NCI-H1417 treated with DMSO at 0.1 percent for 48 hours (cell line): ENCODE measurements around the gene MRPS23.

ENCODE experiments used
- DNase-seq: peaks from one replicate; lab custom pipeline; 2025; lab: John Stamatoyannopoulos, UW

Gene MRPS23

GRCh38 chr17:57879437-57880085, 29.7 kb upstream of the MRPS23 start:
- no peak for DNase-seq

- DNase-seq, result no peak
These were observed 28.0 kb upstream of the MRPS23 start for GRCh38 chr17:57877803-57878377.

GRCh38 chr17:57876866-57877237, 27.0 kb upstream of the MRPS23 start:
- DNase-seq, result no peak

- no peak for DNase-seq
These were observed 26.4 kb upstream of the MRPS23 start for GRCh38 chr17:57876023-57876865.

- no peak for DNase-seq
These were observed 25.6 kb upstream of the MRPS23 start for GRCh38 chr17:57875290-57876022.

- no peak for DNase-seq
These were observed 24.8 kb upstream of the MRPS23 start for GRCh38 chr17:57874434-57875289.

GRCh38 chr17:57874058-57874419, 24.2 kb upstream of the MRPS23 start:
- DNase-seq, result no peak

- DNase-seq, result no peak
These were observed 23.6 kb upstream of the MRPS23 start for GRCh38 chr17:57873261-57874057.

- DNase-seq, result no peak
These were observed 22.7 kb upstream of the MRPS23 start for GRCh38 chr17:57872536-57872935.

GRCh38 chr17:57871863-57872262, 22.0 kb upstream of the MRPS23 start:
- no peak for DNase-seq

- no peak for DNase-seq
These were observed 21.3 kb upstream of the MRPS23 start for GRCh38 chr17:57871155-57871554.

GRCh38 chr17:57870283-57870635, 20.4 kb upstream of the MRPS23 start:
- DNase-seq, result no peak

GRCh38 chr17:57869617-57870282, 19.9 kb upstream of the MRPS23 start:
- DNase-seq, result no peak

GRCh38 chr17:57868910-57869616, 19.2 kb upstream of the MRPS23 start:
- DNase-seq, result no peak

GRCh38 chr17:57868007-57868909, 18.4 kb upstream of the MRPS23 start:
- no peak for DNase-seq

GRCh38 chr17:57867126-57867525, 17.3 kb upstream of the MRPS23 start:
- no peak for DNase-seq

- no peak for DNase-seq
These were observed 16.9 kb upstream of the MRPS23 start for GRCh38 chr17:57866723-57867122.

GRCh38 chr17:57866319-57866718, 16.5 kb upstream of the MRPS23 start:
- no peak for DNase-seq

GRCh38 chr17:57864273-57864672, 14.4 kb upstream of the MRPS23 start:
- DNase-seq, result no peak
